ENCODE data around the gene UVRAG.

UVRAG gene

GRCh38 chr11:76090174-76090573 is 275.2 kb downstream of the UVRAG start:
- no peak overlapping the region for H3K4me3 ChIP-seq (ENCODE audit: low read depth, low read length)
- TF ChIP-seq CTCF (IDR thresholded peaks at IDR 0.05; ENCODE audit: borderline replicate concordance, insufficient read depth, low read depth, low read length), result no peak

- TF ChIP-seq CTCF (IDR thresholded peaks at IDR 0.05; ENCODE audit: borderline replicate concordance, insufficient read depth, low read depth, low read length), result no peak
- no peak overlapping the region for H3K4me3 ChIP-seq (ENCODE audit: low read depth, low read length)
Measured at GRCh38 chr11:76090821-76091220, 275.8 kb downstream of the UVRAG start.

- H3K4me3 ChIP-seq (ENCODE audit: low read depth, low read length), result no peak overlapping the region
Measured at GRCh38 chr11:76094740-76095139, 279.7 kb downstream of the UVRAG start.

GRCh38 chr11:76095891-76096290 is 280.9 kb downstream of the UVRAG start:
- H3K4me3 ChIP-seq (ENCODE audit: low read depth, low read length), result no peak overlapping the region
- TF ChIP-seq CTCF (IDR thresholded peaks at IDR 0.05; ENCODE audit: borderline replicate concordance, insufficient read depth, low read depth, low read length), result no peak

More at GRCh38 chr11:76094740-76095139, 279.7 kb downstream of the UVRAG start:
- no peak for TF ChIP-seq CTCF (IDR thresholded peaks at IDR 0.05; ENCODE audit: borderline replicate concordance, insufficient read depth, low read depth, low read length)

- no peak for TF ChIP-seq CTCF (IDR thresholded peaks at IDR 0.05; ENCODE audit: borderline replicate concordance, insufficient read depth, low read depth, low read length)
- H3K4me3 ChIP-seq (ENCODE audit: low read depth, low read length), result no peak overlapping the region
Measured at GRCh38 chr11:76096552-76096951, 281.5 kb downstream of the UVRAG start.

GRCh38 chr11:76102802-76103201 is 287.8 kb downstream of the UVRAG start:
- H3K4me3 ChIP-seq (ENCODE audit: low read depth, low read length), result no peak overlapping the region
- TF ChIP-seq CTCF (IDR thresholded peaks at IDR 0.05; ENCODE audit: borderline replicate concordance, insufficient read depth, low read depth, low read length), result no peak

- no peak overlapping the region for H3K4me3 ChIP-seq (ENCODE audit: low read depth, low read length)
- TF ChIP-seq CTCF (IDR thresholded peaks at IDR 0.05; ENCODE audit: borderline replicate concordance, insufficient read depth, low read depth, low read length), result no peak
Measured at GRCh38 chr11:76103460-76103859, 288.4 kb downstream of the UVRAG start.

Measured in GM12875 (cell line).